Suprapubic skin (tissue), 4 donors: ENCODE measurements around the gene TMEM250. TPM values are rescaled to one million over a fixed set of nuclear protein-coding genes. Genes with fewer than 3 reads are reported as not detected.

Experiments
- DNase-seq, 2 donors: peaks; one replicate each; pipeline ENCODE4 v3.0.0-alpha.2; 2019; ENCODE audit warnings: low spot score in 2 of 2
- H3K27ac ChIP-seq: fragments of 200-600 bp; sonication (generic); one replicate; pipeline ENCODE4 v1.5.1; 2019
- H3K27me3 ChIP-seq: fragments of 200-600 bp; sonication (generic); one replicate; pipeline ENCODE4 v1.5.1; 2019
- H3K36me3 ChIP-seq: fragments of 200-600 bp; sonication (generic); one replicate; pipeline ENCODE4 v1.5.1; 2019
- H3K4me1 ChIP-seq: fragments of 200-600 bp; sonication (generic); one replicate; pipeline ENCODE4 v1.5.1; 2019
- H3K4me3 ChIP-seq: fragments of 200-600 bp; sonication (generic); one replicate; pipeline ENCODE4 v1.5.1; 2019; ENCODE audit warnings: mild to moderate bottlenecking
- H3K9me3 ChIP-seq: fragments of 200-600 bp; sonication (generic); one replicate; pipeline ENCODE4 v1.5.1; 2019
- EP300 ChIP-seq: sonication (generic); formaldehyde crosslinking; IDR thresholded peaks from one replicate; pipeline ENCODE4 v1.6.1; 2017; ENCODE audit warnings: antibody characterized with exemption
- POLR2A ChIP-seq, 2 donors: fragments of 450-650 bp; IDR thresholded peaks; one replicate each; pipeline ENCODE4 v1.6.1; 2017; ENCODE audit warnings: antibody characterized with exemption in 2 of 2, mild to moderate bottlenecking in 2 of 2, moderate library complexity in 2 of 2
- POLR2AphosphoS5 ChIP-seq, 3 donors: sonication (generic); formaldehyde crosslinking; IDR thresholded peaks; one replicate each; pipeline ENCODE4 v1.6.1; 2017; ENCODE audit warnings: antibody characterized with exemption in 3 of 3
- WGBS: methylation state at CpG from one replicate; pipeline ENCODE4 v1.1.5; 2018; 5-methylcytosine and 5-hydroxymethylcytosine counted together
- total RNA-seq, 4 donors: library from RNA; depleted of rRNA; stranded (reverse); fragments of >200 nt; gene quantifications; one replicate each; pipeline ENCODE4 v1.1.0, GENCODE V29; 2016
- TF ChIP-seq, protein P1 (sequence below), 2 donors: fragments of 200-600 bp in 1 of 2; fragments of 450-650 bp in 1 of 2; sonication (generic) in 1 of 2; IDR thresholded peaks; one replicate each; pipeline ENCODE4 v1.5.1; 2016 to 2019; ENCODE audit warnings: antibody characterized with exemption in 2 of 2, mild to moderate bottlenecking in 1 of 2, moderate library complexity in 1 of 2

Gene TMEM250
- total RNA-seq, 4 donors from 2014 or later = 37.0 to 66.9 (median 57.8) TPM

DNA sequence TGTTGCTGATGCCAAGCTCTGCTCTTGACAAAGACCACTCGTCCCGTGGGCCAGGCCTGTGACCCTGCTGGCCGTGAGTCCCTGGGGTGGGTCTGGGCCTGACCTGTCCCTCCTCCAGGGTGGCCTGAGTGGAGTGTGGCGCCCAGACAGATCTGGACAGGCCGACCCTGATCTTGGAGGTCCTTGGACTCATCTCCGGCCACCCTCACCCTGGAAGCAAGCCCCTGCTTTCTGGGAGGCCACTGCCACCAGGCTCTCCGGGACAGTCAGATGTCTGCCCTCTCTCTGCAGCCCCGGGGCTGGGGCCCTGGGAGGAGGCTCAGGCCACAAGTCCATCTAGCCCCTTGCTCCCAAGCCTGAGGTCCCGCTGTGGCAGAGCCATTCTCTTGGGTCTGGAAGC is 31.2 kb upstream of the TMEM250 start:
- peaks cover 49% of the 10 kb centered on the region for H3K27me3 ChIP-seq

GRCh38 chr9:136149337-136149736 is 30.7 kb upstream of the TMEM250 start:
- Histone ChIP-seq H3K4me3 (no peak overlapping the region), H3K36me3 (no peaks in the 10 kb centered on the region), H3K27ac (no peak overlapping the region), H3K27me3 (peaks cover 49% of the 10 kb centered on the region), H3K9me3 (no peaks in the 10 kb centered on the region), H3K4me1 (no peaks in the 10 kb centered on the region)
- no peak for TF ChIP-seq EP300
- TF ChIP-seq, protein P1, sequence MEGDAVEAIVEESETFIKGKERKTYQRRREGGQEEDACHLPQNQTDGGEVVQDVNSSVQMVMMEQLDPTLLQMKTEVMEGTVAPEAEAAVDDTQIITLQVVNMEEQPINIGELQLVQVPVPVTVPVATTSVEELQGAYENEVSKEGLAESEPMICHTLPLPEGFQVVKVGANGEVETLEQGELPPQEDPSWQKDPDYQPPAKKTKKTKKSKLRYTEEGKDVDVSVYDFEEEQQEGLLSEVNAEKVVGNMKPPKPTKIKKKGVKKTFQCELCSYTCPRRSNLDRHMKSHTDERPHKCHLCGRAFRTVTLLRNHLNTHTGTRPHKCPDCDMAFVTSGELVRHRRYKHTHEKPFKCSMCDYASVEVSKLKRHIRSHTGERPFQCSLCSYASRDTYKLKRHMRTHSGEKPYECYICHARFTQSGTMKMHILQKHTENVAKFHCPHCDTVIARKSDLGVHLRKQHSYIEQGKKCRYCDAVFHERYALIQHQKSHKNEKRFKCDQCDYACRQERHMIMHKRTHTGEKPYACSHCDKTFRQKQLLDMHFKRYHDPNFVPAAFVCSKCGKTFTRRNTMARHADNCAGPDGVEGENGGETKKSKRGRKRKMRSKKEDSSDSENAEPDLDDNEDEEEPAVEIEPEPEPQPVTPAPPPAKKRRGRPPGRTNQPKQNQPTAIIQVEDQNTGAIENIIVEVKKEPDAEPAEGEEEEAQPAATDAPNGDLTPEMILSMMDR (IDR thresholded peaks at IDR 0.05) = no peak
- no peak for TF ChIP-seq POLR2AphosphoS5 (IDR thresholded peaks at IDR 0.05)
- TF ChIP-seq POLR2A (IDR thresholded peaks at IDR 0.05) = no peak
- DNase-seq = no peak
- 75% methylated on average over 10 of the region's 12 CpGs for WGBS

More for the DNA sequence above, 31.2 kb upstream of the TMEM250 start:
- Histone ChIP-seq H3K36me3 (no peaks in the 10 kb centered on the region), H3K4me3 (no peak overlapping the region), H3K27ac (no peak overlapping the region), H3K9me3 (no peaks in the 10 kb centered on the region), H3K4me1 (no peaks in the 10 kb centered on the region)
- TF ChIP-seq POLR2A (IDR thresholded peaks at IDR 0.05) = no peak
- no peak for TF ChIP-seq POLR2AphosphoS5 (IDR thresholded peaks at IDR 0.05)
- TF ChIP-seq, protein P1 (IDR thresholded peaks at IDR 0.05) = no peak
- no peak for TF ChIP-seq EP300
- WGBS = 96% methylated on average over 4 of the region's 9 CpGs
- no peak for DNase-seq

- no peak for DNase-seq
- TF ChIP-seq POLR2AphosphoS5 (IDR thresholded peaks at IDR 0.05) (no peak), POLR2A (IDR thresholded peaks at IDR 0.05) (no peak), EP300 (no peak)
- TF ChIP-seq, protein P1 (IDR thresholded peaks at IDR 0.05) = no peak
- H3K27me3 ChIP-seq = peaks cover 54% of the 10 kb centered on the region
- H3K9me3 ChIP-seq = no peaks in the 10 kb centered on the region
- H3K27ac ChIP-seq = no peak overlapping the region
- WGBS = 61% methylated on average over 8 of the region's 14 CpGs
- H3K4me1 ChIP-seq = no peaks in the 10 kb centered on the region
- H3K4me3 ChIP-seq = no peak overlapping the region
- H3K36me3 ChIP-seq = no peaks in the 10 kb centered on the region
Observed at GRCh38 chr9:136148766-136149165, 30.1 kb upstream of the TMEM250 start.

DNA sequence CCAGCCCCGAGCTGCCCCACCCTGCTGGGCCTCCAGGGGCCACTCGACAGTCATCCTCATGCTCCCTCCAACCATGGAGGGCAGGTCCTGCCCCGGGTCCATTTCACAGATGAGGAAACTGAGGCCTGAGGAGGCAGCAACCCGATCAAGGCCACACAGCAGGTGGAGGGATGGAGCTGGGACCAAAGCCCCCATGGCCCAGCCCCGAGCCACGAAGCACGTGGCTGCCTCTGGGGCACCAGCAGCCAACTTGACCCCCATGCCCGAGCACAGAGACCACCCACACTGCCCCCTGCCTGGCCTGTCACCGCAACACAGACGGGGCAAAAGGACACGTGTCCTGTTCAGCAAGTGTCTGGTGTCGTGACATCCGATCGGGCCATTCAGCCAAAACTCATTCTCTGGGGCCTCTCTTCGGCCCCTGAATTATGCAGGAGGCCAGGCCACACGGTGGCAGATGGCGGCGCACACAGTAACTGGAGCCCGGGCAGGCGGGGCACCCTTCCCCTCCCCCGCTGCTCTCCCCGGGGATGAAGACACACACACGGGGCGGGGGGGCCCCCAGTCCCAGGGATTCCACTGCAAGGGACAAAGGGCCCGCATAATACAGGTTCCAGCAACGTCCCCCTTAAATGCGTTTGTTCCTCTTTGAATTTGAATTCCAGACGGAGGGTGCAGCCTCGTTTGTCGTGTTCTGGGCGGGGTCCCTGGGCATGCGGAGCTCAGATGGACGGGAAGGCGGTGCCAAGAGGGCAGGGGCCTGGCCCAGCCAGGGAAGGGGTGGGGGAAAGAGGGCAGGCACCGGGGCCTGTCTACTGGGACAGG is 29.4 kb upstream of the TMEM250 start:
- H3K9me3 ChIP-seq = no peaks in the 10 kb centered on the region
- H3K4me1 ChIP-seq = no peaks in the 10 kb centered on the region
- H3K36me3 ChIP-seq = no peaks in the 10 kb centered on the region
- H3K27me3 ChIP-seq = peaks cover 61% of the 10 kb centered on the region
- WGBS = 7% methylated on average over 11 of the region's 35 CpGs
- H3K4me3 ChIP-seq = no peak overlapping the region
- H3K27ac ChIP-seq = no peak overlapping the region
- TF ChIP-seq, protein P1 (IDR thresholded peaks at IDR 0.05) = no peak
- TF ChIP-seq EP300 (no peak), POLR2AphosphoS5 (IDR thresholded peaks at IDR 0.05) (no peak), POLR2A (IDR thresholded peaks at IDR 0.05) (no peak)
- no peak for DNase-seq

- Histone ChIP-seq H3K27ac (no peak overlapping the region), H3K4me3 (no peak overlapping the region), H3K9me3 (no peaks in the 10 kb centered on the region), H3K27me3 (peaks cover 69% of the 10 kb centered on the region), H3K4me1 (no peaks in the 10 kb centered on the region), H3K36me3 (no peaks in the 10 kb centered on the region)
- 48% methylated on average over 6 of the region's 22 CpGs for WGBS
- TF ChIP-seq POLR2A (IDR thresholded peaks at IDR 0.05) (no peak), POLR2AphosphoS5 (IDR thresholded peaks at IDR 0.05) (no peak), EP300 (no peak)
- TF ChIP-seq, protein P1 (IDR thresholded peaks at IDR 0.05) = no peak
- DNase-seq = no peak
Observed at GRCh38 chr9:136147038-136147889, 28.6 kb upstream of the TMEM250 start.
